HG03135 (cell line): ENCODE data around the gene ELOVL1.

Source experiments
- ATAC-seq: cut with Tn5 transposase; IDR thresholded peaks from one replicate; pipeline ENCODE4 v1.9.1; 2021; ENCODE audit warnings: mild to moderate bottlenecking, moderate library complexity; ENCODE audit not compliant: unreplicated experiment

Gene ELOVL1

DNA sequence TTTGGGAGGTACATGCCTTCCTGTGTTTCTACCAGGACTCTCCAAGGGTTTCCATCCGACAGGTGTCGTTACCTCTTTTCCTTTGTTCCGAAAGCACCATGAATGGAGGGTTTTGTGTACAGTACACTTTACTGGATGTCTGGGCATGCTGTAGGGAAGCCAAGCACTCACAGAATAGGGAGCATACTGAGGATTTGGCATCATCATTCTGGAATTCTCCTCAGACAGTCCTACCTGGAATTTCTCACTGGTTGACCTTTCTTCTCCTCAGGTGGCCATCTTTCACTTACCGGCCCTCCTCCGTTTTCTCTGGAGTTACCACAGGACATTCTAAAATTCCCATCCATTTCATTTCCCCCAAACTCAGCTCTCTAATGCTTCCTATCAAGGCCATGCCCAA, 36.1 kb downstream of the ELOVL1 start:
- ATAC-seq = no peak

DNA sequence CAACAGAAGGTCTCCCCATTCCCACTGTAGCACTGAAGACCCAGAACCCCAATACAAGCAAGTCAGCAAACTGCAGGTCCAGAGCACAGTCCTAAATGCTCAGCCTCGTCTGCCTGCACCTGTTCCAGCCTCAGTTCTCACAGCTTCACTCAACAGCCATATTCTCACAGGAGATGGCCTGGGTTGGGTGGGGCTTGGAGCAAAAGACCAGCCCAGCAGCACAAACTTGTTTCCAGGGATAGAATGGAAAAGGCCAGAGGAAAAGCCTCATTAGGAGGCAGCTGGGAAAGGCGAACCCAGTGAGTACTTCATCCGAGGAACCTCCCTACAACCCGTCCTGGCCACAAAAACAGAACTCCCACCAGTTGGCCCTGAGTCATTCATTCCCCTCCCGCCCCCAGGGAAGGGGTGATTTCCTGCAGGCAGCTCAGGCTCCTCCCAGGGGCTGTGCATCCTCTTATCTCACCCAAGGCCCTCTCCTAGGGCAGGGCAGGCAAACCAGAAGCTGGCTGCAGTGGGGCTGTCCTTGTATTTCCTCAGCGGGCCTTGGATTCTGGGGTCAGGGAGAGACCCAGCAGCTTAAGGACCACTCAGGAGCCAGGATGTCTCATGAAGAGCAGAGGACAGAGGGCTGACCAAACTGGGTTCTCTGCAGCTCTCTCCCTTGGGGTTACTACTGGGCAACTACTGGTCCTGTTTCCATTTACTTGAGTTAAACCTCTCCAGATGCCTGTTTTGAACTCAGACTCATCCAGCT, 37.6 kb downstream of the ELOVL1 start:
- ATAC-seq = no peak

DNA sequence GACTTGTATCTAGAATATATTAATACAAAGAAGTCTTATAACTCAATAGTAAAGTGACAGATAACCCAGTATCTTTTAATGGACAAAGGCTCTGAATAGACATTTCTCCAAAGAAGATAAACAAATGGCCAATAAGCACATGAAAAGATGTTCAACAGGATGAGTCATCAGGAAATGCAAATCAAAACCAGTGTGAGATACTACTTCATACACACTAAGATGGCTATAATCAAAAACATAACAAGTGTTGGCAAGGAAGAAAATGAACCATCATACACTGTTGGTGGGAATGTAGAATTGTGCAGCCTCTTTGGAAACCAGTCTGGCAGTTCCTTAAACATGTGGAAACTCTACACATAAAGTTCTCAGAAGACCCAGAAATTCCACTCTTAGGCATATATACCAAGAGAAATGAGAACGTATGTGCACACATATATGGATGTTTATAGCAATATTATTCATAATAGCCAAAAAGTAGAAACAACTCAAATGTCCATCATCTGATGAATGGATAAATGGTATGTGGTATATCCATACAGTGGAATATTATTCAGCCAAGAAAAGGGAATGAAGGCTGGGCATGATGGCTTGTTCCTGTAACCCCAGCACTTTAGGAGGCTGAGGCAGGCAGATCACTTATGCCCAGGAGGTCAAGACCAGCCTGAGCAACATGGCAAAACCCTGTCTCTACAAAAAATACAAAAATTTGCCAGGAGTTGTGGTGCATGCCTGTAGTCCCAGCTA, 40.1 kb downstream of the ELOVL1 start:
- no peak for ATAC-seq

DNA sequence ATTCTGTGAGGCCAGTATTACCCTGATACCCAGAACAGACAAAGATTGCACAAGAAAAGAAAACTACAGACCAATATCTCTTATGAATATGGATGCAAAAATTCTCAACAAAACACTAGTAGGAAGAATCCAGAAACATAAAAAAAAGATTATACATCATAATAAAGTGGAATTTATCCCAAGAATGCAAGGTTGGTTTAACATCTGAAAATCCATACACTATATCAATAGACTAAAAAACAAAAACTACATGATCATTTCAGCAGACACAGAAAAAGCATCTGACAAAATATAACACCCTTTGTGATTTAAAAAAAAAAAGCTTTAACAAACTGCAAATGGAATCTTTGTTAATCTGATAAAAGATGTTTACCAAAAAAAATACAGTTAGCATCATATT, 42.4 kb downstream of the ELOVL1 start:
- no peak for ATAC-seq

GRCh38 chr1:43324810-43325209, 43.0 kb downstream of the ELOVL1 start:
- ATAC-seq = no peak

GRCh38 chr1:43322506-43322905, 45.3 kb downstream of the ELOVL1 start:
- ATAC-seq = no peak

DNA sequence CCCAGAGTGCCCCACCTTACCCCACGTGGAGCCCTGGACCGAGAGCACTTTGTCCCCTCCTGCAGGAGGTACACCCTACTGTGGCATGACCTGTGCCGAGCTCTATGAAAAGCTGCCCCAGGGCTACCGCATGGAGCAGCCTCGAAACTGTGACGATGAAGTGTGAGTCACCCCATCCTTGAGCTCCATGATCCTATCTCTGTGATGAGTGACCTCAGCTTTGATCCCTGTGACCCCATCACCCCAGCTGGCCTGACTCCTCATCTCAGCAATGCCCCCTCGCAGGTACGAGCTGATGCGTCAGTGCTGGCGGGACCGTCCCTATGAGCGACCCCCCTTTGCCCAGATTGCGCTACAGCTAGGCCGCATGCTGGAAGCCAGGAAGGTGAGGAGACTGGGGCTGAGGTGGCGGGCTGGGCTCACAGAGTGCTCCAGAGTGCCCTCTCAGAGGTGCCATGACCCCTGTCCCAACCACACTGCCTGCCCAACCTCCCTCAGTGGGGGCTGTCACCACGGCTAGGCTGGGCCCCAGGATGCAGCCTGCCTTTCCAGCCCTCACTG, 46.4 kb downstream of the ELOVL1 start:
- ATAC-seq = no peak

DNA sequence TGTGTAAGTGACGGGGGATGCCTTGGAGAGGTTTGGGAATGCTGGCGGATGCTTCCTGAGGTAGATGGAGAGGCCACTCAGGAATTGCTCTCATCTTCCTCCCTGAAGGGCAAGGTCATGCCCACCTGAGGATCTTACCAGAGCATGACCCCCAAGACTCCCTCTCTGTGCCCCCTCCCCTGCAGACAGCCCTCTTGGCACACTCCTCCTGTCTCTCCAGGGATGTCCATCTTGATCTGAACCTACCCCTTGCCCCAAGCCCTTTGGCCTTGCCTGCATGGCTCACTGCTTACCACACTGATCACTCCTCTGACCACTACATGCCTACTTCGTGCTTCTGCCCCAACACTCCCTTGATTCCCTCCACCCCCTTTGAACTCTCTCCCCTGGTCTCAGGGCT, 48.0 kb downstream of the ELOVL1 start:
- ATAC-seq = no peak

DNA sequence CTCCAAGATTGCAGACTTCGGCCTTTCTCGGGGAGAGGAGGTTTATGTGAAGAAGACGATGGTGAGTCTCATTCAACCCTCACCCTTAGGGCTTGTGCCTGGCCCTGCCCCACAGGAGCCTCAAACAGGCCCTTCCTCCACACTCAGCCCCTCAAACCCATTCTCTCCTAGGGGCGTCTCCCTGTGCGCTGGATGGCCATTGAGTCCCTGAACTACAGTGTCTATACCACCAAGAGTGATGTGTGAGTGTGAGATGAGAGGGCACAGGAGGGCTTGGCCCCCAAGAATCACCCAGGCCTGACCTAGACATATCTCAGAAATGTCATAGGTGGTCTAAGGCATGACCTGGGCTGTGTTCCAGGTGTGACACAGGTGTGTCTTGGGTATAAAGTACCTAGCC, 48.5 kb downstream of the ELOVL1 start:
- ATAC-seq = no peak

- ATAC-seq = no peak
Measured at GRCh38 chr1:43318831-43319230, 49.0 kb downstream of the ELOVL1 start.

- no peak for ATAC-seq
Measured at GRCh38 chr1:43317817-43318471, 49.9 kb downstream of the ELOVL1 start.

- ATAC-seq = no peak
Measured at GRCh38 chr1:43316738-43317520, 50.9 kb downstream of the ELOVL1 start.

- no peak for ATAC-seq
Measured at GRCh38 chr1:43315963-43316737, 51.7 kb downstream of the ELOVL1 start.

DNA sequence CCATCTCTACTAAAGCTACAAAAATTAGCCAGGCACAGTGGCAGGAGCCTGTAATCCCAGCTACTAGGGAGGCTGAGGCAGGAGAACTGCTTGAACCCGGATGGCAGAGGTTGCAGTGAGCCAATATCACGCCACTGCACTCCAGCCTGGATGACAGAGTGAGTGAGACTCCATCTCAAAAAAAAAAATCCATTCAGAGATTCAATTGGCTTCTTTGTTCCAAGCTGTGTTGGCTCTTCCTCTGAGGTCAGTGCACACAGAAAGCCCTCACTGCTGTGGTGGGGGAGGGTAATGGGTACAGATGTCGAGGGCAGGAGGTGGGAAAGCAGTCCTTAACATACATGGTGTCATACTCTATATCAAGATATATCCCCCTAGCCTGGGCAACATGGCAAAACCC, 52.3 kb downstream of the ELOVL1 start:
- no peak for ATAC-seq

DNA sequence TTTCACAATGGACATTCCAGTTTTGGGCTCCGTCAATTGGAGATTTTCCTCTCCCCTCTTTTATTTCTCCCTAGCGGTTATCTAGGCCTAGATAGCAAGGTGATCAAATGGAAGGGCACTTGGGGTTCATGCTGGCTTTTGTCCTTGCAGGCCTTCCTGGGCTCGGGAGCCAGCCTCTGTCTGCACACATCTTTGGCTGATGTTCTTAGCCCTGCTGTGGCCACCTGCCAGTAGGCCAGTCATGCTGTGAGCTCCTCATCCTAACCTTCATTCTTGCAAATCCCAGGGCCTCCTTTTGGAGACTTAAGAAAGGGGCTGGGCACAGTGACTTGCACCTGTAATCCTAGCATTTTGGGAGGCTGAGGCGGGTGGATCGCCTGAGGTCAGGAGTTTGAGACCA, 53.6 kb downstream of the ELOVL1 start:
- ATAC-seq = no peak

- ATAC-seq = no peak
Measured at GRCh38 chr1:43313771-43314170, 54.0 kb downstream of the ELOVL1 start.
